ENCODE data around the gene SPECC1. TPM values are rescaled to one million over a fixed set of nuclear protein-coding genes. Genes with fewer than 3 reads are reported as not detected.

SPECC1 gene
- total and polyA plus RNA-seq, 2 of the 13 experiments (the other 11 are each of a cell fraction or from before 2014, with no cell fraction given), result 2.3 to 6.9 TPM

- TF ChIP-seq, protein P1, sequence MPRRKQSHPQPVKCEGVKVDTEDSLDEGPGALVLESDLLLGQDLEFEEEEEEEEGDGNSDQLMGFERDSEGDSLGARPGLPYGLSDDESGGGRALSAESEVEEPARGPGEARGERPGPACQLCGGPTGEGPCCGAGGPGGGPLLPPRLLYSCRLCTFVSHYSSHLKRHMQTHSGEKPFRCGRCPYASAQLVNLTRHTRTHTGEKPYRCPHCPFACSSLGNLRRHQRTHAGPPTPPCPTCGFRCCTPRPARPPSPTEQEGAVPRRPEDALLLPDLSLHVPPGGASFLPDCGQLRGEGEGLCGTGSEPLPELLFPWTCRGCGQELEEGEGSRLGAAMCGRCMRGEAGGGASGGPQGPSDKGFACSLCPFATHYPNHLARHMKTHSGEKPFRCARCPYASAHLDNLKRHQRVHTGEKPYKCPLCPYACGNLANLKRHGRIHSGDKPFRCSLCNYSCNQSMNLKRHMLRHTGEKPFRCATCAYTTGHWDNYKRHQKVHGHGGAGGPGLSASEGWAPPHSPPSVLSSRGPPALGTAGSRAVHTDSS (CRISPR knock-in tag; conservative IDR thresholded peaks at IDR 0.05), result 0 out of 2 replicates have a peak, but pooled peaks have one; percentile 13
- TF ChIP-seq ZNF501 (CRISPR knock-in tag; IDR thresholded peaks at IDR 0.05), result 0 out of 2 replicates have a peak, but pooled peaks have one; percentile 2
- TF ChIP-seq HDAC2 (CRISPR knock-in tag; IDR thresholded peaks at IDR 0.05), result no peak
- TF ChIP-seq PCBP1 (IDR thresholded peaks at IDR 0.05; ENCODE audit: borderline replicate concordance, low read depth, low read length), result no peak
- TF ChIP-seq ZNF639 (CRISPR knock-in tag; conservative IDR thresholded peaks at IDR 0.05), result 0 out of 2 replicates have a peak, but pooled peaks have one; percentile 45
- TF ChIP-seq ZSCAN21 (CRISPR knock-in tag; IDR thresholded peaks at IDR 0.05; ENCODE audit: borderline replicate concordance), result no peak
- TF ChIP-seq, protein P2, sequence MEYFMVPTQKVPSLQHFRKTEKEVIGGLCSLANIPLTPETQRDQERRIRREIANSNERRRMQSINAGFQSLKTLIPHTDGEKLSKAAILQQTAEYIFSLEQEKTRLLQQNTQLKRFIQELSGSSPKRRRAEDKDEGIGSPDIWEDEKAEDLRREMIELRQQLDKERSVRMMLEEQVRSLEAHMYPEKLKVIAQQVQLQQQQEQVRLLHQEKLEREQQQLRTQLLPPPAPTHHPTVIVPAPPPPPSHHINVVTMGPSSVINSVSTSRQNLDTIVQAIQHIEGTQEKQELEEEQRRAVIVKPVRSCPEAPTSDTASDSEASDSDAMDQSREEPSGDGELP (IDR thresholded peaks at IDR 0.05; ENCODE audit: borderline replicate concordance, low read depth), result peak; percentile 23; the same call in 1 of the 2 replicates
- TF ChIP-seq GLI4 (CRISPR knock-in tag; IDR thresholded peaks at IDR 0.05; ENCODE audit: borderline replicate concordance), result no peak
- peak; percentile 13 for TF ChIP-seq HNRNPK (IDR thresholded peaks at IDR 0.05; ENCODE audit: low read depth, low read length, poor library complexity, severe bottlenecking)
- TF ChIP-seq ZNF773 (CRISPR knock-in tag; IDR thresholded peaks at IDR 0.05; ENCODE audit: borderline replicate concordance), result no peak; the same call in 1 of the 2 replicates
- 0 out of 2 replicates have a peak, but pooled peaks have one; percentile 20 for TF ChIP-seq KDM2A (CRISPR knock-in tag; IDR thresholded peaks at IDR 0.05; ENCODE audit: borderline replicate concordance, low read depth)
- no peak for TF ChIP-seq SETDB1 (CRISPR knock-in tag; IDR thresholded peaks at IDR 0.05; ENCODE audit: borderline replicate concordance)
- no peak for TF ChIP-seq ZNF646 (CRISPR knock-in tag; IDR thresholded peaks at IDR 0.05)
- no peak for TF ChIP-seq RAD51 (IDR thresholded peaks at IDR 0.05; ENCODE audit: borderline replicate concordance)
- no peak for TF ChIP-seq ZMYM2 (CRISPR knock-in tag; IDR thresholded peaks at IDR 0.05)
- no peak for TF ChIP-seq ZNF564 (CRISPR knock-in tag; IDR thresholded peaks at IDR 0.05)
These were observed at the start of gene SPECC1 (continued) for GRCh38 chr17:20009302-20010098.
